Measurements from ENCODE around the gene CDH13.

Gene CDH13

GRCh38 chr16:83674931-83675535, 1048.3 kb downstream of the CDH13 start:
- no peak for DNase-seq (ENCODE audit: low read depth in 3 of 3)

- no peak for DNase-seq (ENCODE audit: low read depth in 3 of 3)
These were observed 1049.3 kb downstream of the CDH13 start for GRCh38 chr16:83676086-83676485.

GRCh38 chr16:83680980-83681379, 1054.2 kb downstream of the CDH13 start:
- DNase-seq (ENCODE audit: low read depth in 3 of 3) = no peak

GRCh38 chr16:83681381-83681956, 1054.7 kb downstream of the CDH13 start:
- no peak for DNase-seq (ENCODE audit: low read depth in 3 of 3)

GRCh38 chr16:83682116-83682867, 1055.5 kb downstream of the CDH13 start:
- no peak for DNase-seq (ENCODE audit: low read depth in 3 of 3)

- no peak for DNase-seq (ENCODE audit: low read depth in 3 of 3)
These were observed 1056.1 kb downstream of the CDH13 start for GRCh38 chr16:83682868-83683235.

- DNase-seq (ENCODE audit: low read depth in 3 of 3) = no peak
These were observed 1058.9 kb downstream of the CDH13 start for GRCh38 chr16:83685615-83686165.

- DNase-seq (ENCODE audit: low read depth in 3 of 3) = no peak
These were observed 1060.0 kb downstream of the CDH13 start for GRCh38 chr16:83686726-83687125.

GRCh38 chr16:83689385-83689831, 1062.6 kb downstream of the CDH13 start:
- no peak for DNase-seq (ENCODE audit: low read depth in 3 of 3)

GRCh38 chr16:83692224-83692623, 1065.5 kb downstream of the CDH13 start:
- no peak for DNase-seq (ENCODE audit: low read depth in 3 of 3)

- DNase-seq (ENCODE audit: low read depth in 3 of 3) = no peak
These were observed 1072.2 kb downstream of the CDH13 start for GRCh38 chr16:83698964-83699363.

- no peak for DNase-seq (ENCODE audit: low read depth in 3 of 3)
These were observed 1073.0 kb downstream of the CDH13 start for GRCh38 chr16:83699817-83700216.

GRCh38 chr16:83700918-83701317, 1074.1 kb downstream of the CDH13 start:
- no peak for DNase-seq (ENCODE audit: low read depth in 3 of 3)

GRCh38 chr16:83701494-83701893, 1074.7 kb downstream of the CDH13 start:
- no peak for DNase-seq (ENCODE audit: low read depth in 3 of 3)

GRCh38 chr16:83704656-83705055, 1077.9 kb downstream of the CDH13 start:
- DNase-seq (ENCODE audit: low read depth in 3 of 3) = no peak

GRCh38 chr16:83705856-83706255, 1079.1 kb downstream of the CDH13 start:
- DNase-seq (ENCODE audit: low read depth in 3 of 3) = no peak

GRCh38 chr16:83706394-83706793, 1079.6 kb downstream of the CDH13 start:
- DNase-seq (ENCODE audit: low read depth in 3 of 3) = no peak

- no peak for DNase-seq (ENCODE audit: low read depth in 3 of 3)
These were observed 1084.3 kb downstream of the CDH13 start for GRCh38 chr16:83711069-83711468.

- DNase-seq (ENCODE audit: low read depth in 3 of 3) = no peak
These were observed 1086.8 kb downstream of the CDH13 start for GRCh38 chr16:83713597-83713996.

- no peak for DNase-seq (ENCODE audit: low read depth in 3 of 3)
These were observed 1087.5 kb downstream of the CDH13 start for GRCh38 chr16:83714286-83714685.

GRCh38 chr16:83715217-83715920, 1088.6 kb downstream of the CDH13 start:
- no peak for DNase-seq (ENCODE audit: low read depth in 3 of 3)

- no peak for DNase-seq (ENCODE audit: low read depth in 3 of 3)
These were observed 1090.5 kb downstream of the CDH13 start for GRCh38 chr16:83717308-83717707.
